LNCaP clone FGC (cell line): ENCODE data around the gene ONECUT1.

Experiments used
- DNase-seq: peaks from one replicate; pipeline ENCODE4 v3.0.0-alpha.2; 2011; ENCODE audit warnings: low read depth
- H3K4me3 ChIP-seq: 2 replicates; pipeline ENCODE4 v1.5.1; 2011; ENCODE audit warnings: mild to moderate bottlenecking, low read depth, low read length, control low read depth
- TF ChIP-seq, protein P1 (sequence below): IDR thresholded peaks from 2 replicates; pipeline ENCODE4 v1.5.1; 2012; ENCODE audit warnings: mild to moderate bottlenecking; ENCODE audit not compliant: control insufficient read depth, insufficient read depth; ENCODE audit errors: extremely low read depth

Gene ONECUT1

DNA sequence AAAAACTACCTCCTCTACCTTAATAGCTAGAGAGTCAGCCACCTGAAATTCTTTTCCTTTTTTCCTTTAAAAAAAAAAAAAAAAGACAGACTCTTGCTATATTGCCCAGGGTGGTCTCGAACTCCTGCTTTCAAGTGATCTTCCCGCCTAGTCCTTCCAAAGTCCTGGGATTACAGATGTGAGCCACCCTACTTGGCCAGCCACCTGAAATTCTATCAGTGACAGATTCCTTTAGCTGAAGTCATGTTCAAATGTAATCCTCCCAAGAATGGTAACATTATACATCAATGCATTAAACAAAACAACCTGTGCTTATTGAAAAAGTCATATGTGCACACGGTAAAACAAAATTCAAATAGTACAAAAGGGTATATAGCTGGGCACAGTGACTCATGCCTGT is 59.1 kb downstream of the ONECUT1 start:
- DNase-seq, result no peak
- no peak overlapping the region for H3K4me3 ChIP-seq
- TF ChIP-seq, protein P1, sequence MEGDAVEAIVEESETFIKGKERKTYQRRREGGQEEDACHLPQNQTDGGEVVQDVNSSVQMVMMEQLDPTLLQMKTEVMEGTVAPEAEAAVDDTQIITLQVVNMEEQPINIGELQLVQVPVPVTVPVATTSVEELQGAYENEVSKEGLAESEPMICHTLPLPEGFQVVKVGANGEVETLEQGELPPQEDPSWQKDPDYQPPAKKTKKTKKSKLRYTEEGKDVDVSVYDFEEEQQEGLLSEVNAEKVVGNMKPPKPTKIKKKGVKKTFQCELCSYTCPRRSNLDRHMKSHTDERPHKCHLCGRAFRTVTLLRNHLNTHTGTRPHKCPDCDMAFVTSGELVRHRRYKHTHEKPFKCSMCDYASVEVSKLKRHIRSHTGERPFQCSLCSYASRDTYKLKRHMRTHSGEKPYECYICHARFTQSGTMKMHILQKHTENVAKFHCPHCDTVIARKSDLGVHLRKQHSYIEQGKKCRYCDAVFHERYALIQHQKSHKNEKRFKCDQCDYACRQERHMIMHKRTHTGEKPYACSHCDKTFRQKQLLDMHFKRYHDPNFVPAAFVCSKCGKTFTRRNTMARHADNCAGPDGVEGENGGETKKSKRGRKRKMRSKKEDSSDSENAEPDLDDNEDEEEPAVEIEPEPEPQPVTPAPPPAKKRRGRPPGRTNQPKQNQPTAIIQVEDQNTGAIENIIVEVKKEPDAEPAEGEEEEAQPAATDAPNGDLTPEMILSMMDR, result no peak

DNA sequence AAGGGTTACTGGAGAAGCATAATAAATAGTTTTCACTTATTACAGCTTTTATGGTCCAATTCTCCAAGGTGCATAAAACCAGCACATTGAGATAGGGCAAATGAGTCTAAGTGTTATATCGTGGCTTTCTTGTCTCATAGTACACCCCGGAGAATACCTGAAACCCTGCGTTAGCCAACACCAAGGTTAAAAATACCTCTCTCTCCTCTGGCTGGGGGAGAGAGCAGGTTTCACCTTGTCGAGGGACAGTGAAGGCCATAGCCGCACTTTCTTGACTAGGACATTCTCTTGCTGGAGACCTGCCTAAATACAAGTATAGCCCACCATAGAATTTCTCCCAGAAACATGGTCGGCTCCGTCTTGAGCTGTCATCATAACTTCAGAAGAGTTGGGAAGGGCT is 59.5 kb downstream of the ONECUT1 start:
- no peak overlapping the region for H3K4me3 ChIP-seq
- DNase-seq, result no peak
- TF ChIP-seq, protein P1, result no peak

DNA sequence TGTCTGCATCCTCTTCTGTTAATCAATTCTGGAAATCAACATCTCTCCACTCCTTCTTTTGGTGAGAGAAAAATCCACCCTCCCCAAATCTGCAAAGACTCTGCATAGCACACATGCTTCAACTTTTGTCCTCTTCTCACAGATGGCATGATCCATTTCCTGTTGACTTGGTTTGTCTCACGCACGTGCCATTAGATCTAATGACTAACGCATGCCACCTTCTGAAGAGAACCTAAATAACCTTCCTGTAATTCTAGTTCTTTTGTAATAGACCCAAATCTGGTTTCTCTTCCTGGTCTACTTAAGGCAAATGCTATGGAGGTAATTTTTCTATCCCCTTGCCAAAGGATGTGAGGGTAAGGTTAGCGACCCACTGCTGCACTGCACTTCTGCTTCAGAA is 60.0 kb downstream of the ONECUT1 start:
- TF ChIP-seq, protein P1, result no peak
- DNase-seq, result no peak
- no peak overlapping the region for H3K4me3 ChIP-seq

DNA sequence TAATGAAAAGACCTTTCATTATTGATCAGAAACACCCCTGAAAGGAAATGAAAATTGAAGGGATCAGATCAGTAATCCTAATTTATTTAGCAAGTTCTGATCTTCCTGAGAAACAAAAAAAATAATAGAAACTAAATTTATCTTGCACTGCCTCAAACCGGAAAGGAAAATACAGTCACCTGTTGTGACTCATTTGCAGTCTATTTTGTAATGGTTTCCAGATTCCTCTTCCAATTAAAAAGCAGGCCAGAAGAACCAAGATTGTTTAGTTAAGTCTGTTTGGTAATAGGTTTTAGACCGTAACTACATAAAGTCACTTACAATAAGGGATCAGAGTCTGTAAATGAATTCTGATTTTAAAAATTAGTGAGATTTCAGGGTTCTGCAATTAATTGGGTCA is 61.2 kb downstream of the ONECUT1 start:
- no peak overlapping the region for H3K4me3 ChIP-seq
- TF ChIP-seq, protein P1, result no peak
- DNase-seq, result no peak

DNA sequence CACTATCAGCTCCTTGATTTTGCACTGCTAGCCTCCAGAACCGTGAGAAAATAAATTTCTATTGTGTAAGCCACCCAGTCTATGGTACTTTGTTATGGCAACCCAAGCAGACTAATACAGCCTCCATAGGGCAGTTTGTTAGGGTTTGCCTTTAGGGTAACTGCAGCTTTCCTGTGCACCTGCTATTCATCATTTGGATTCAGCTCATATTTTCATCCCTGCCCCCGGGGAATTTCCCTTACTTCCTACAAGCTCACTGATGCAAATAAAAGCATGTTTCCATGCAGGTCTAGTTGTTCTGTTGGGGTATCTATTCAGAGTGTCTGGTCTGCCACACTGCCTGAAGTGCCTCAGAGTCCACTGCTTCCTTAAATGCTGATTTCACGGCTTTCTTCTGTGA is 62.3 kb downstream of the ONECUT1 start:
- H3K4me3 ChIP-seq, result no peak overlapping the region
- TF ChIP-seq, protein P1, result no peak
- no peak for DNase-seq

DNA sequence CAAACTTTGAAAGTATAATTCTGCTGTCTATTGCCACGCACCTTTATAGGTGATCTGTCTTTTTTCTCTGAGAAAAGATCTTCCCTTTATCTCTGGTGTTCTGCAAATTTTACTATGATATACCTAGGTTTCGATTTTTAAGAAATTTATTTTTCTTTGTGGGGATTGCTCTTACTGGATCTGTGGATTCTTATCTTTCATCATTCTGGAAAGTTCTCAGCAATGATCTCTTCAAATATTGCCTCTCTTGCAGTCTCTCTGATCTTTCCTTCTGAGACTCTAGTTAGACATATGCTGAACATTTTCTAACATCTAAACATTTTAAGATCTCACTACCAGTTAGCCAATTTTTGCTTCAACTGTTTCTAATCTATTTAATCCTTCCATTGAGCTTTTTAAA is 63.9 kb downstream of the ONECUT1 start:
- TF ChIP-seq, protein P1, result no peak
- H3K4me3 ChIP-seq, result no peak overlapping the region
- DNase-seq, result no peak

DNA sequence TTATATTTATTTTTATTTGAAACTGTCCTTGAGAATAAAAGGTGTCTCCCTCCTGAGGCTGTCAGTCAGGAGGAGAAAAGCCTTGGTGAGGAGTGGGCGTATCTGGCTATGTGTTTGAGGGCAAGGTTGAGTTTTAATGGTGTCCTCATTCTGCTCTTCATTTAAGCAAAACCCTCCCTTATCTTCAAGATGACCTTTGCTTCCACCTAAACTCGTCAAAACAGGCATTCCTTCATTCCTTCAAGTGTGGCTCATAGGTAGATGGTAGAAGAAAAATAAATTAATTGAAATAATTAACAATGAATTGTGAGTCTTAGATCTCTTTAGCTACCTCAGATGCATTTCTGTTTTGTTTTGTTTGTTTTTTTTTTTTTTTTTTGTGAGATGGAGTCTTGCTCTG is 71.6 kb downstream of the ONECUT1 start:
- no peak overlapping the region for H3K4me3 ChIP-seq
- TF ChIP-seq, protein P1, result no peak
- DNase-seq, result no peak
